Ishikawa (cell line): Measurements from ENCODE around the gene HDLBP.

ENCODE experiments used
- CEBPB ChIP-seq: IDR thresholded peaks from 2 replicates; pipeline ENCODE4 v1.6.1; 2012
- CREB1 ChIP-seq: IDR thresholded peaks from 2 replicates; pipeline ENCODE4 v1.6.1; 2012; ENCODE audit warnings: low read depth
- EP300 ChIP-seq: IDR thresholded peaks from 2 replicates; pipeline ENCODE4 v1.6.1; 2012; ENCODE audit warnings: borderline replicate concordance
- FOXM1 ChIP-seq: IDR thresholded peaks from 2 replicates; pipeline ENCODE4 v1.6.1; 2012; ENCODE audit warnings: low read depth, borderline replicate concordance
- NFIC ChIP-seq: IDR thresholded peaks from 2 replicates; pipeline ENCODE4 v1.6.1; 2012
- RAD21 ChIP-seq: IDR thresholded peaks from 2 replicates; pipeline ENCODE4 v1.6.1; 2012; ENCODE audit warnings: low read depth
- REST ChIP-seq: IDR thresholded peaks from 2 replicates; pipeline ENCODE4 v1.6.1; 2012; ENCODE audit warnings: low read depth, mild to moderate bottlenecking
- TAF1 ChIP-seq: IDR thresholded peaks from 2 replicates; pipeline ENCODE4 v1.6.1; 2012; ENCODE audit warnings: low read depth, mild to moderate bottlenecking
- TCF12 ChIP-seq: IDR thresholded peaks from 2 replicates; pipeline ENCODE4 v1.6.1; 2012; ENCODE audit warnings: low read depth
- YY1 ChIP-seq: IDR thresholded peaks from 2 replicates; pipeline ENCODE4 v1.6.1; 2012; ENCODE audit warnings: low read depth
- ZBTB7A ChIP-seq: IDR thresholded peaks from 2 replicates; pipeline ENCODE4 v1.6.1; 2012; ENCODE audit warnings: low read depth
- TF ChIP-seq, protein P1 (sequence below): IDR thresholded peaks from 2 replicates; pipeline ENCODE4 v1.6.1; 2012

- TF ChIP-seq CREB1: no peak
- no peak for TF ChIP-seq TCF12
- TF ChIP-seq REST: no peak
- no peak for TF ChIP-seq RAD21
- TF ChIP-seq NFIC: no peak
- no peak for TF ChIP-seq ZBTB7A
- TF ChIP-seq, protein P1, sequence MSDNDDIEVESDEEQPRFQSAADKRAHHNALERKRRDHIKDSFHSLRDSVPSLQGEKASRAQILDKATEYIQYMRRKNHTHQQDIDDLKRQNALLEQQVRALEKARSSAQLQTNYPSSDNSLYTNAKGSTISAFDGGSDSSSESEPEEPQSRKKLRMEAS: no peak
- TF ChIP-seq EP300: no peak
- TF ChIP-seq YY1: no peak
- no peak for TF ChIP-seq CEBPB
- no peak for TF ChIP-seq TAF1
- TF ChIP-seq FOXM1: no peak
These were observed 45.6 kb downstream of the HDLBP start for GRCh38 chr2:241269707-241270520.
